Erythroblast (primary cell): Measurements from ENCODE around the gene FBXO45.
"Not testable (repeated sequence)": the region's sequence is repeated elsewhere in the genome, so short reads cannot be mapped to it uniquely, and the experiment has no call there.

Experiments used
- DNase-seq, 2 experiments: peaks; one replicate each; lab custom pipeline; 2025; lab: John Stamatoyannopoulos, UW
- GATA1 ChIP-seq: IDR thresholded peaks from 2 replicates; pipeline ENCODE4 v1.6.1; 2011; ENCODE audit warnings: low read depth, mild to moderate bottlenecking, control low read depth, low read length, moderate library complexity
- POLR2A ChIP-seq: IDR thresholded peaks from 2 replicates; pipeline ENCODE4 v1.6.1; 2011; ENCODE audit warnings: mild to moderate bottlenecking, low read length

Gene FBXO45

DNA sequence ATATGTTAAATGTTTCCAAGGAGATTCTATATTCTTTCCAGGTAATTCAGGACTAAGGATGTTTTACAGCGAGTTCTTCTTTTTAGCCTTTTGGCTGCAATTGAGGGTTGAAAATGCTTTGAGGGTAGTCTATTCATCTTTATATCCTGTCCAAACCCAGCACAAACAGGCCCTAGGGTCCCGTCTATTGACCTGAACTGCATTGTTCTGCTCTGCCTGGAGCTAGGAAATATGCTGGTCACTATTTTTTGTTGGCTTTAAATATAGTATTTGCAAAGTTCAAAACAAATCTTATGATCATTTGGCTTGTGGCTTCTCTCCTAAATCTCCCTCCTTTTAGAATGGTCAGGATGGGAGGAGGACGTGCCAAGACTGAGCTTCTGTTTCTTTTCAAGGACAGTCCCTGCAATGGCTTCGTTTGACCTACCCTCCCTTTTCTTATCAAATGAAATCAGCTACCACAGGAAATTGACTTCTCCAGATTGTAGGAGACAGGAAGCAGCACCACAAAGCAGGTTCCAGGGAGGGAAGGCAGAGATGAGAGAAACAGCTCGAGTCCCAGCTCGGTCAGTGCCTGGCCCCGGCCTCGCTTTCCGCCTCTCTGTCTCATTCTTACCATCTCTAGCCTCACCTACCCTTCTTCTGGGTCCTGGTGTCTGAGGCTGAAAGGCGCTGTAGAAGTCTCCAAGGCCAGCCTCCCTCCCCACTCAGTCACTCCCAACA is 43.5 kb downstream of the FBXO45 start:
- peak; percentile 22 to 26 for DNase-seq
- TF ChIP-seq GATA1 (no peak), POLR2A (peak; percentile 35)

DNA sequence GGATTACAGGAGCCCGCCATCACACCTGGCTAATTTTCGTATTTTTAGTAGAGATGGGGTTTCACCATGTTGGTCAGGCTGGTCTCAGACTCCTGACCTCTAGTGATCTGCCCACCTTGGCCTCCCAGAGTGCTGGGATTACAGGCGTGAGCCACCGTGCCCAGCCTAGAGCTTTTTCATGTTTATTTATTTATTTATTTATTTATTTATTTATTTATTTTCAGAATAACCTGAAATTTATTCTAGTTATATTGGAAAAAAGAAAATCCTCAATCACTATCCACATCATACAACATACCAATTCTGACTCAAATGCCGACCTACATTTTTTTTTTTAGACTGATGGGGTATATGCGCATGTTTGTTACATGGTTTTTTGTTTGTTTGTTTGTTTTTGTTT is 46.8 kb downstream of the FBXO45 start:
- not testable (repeated sequence) for DNase-seq

DNA sequence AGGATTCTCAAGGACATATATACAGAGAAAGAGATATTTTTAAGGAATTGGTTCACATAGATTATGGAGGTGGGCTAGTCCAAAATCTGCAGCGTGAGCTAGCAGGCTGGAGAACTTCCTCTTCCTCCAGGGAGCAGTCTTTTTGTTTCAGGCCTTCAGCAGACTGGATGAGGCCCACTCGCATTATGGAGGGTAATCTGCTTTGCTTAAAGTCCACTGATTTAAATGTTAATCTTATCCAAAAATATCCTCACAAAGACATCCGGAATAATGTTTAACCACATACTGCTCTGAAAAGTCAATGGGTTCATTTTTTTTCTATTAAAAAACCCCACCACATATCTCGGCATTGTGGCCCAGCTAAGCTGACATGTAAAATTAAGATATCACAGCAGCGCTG is 48.8 kb downstream of the FBXO45 start:
- no peak for DNase-seq
- no peak for TF ChIP-seq GATA1
- TF ChIP-seq POLR2A: no peak

DNA sequence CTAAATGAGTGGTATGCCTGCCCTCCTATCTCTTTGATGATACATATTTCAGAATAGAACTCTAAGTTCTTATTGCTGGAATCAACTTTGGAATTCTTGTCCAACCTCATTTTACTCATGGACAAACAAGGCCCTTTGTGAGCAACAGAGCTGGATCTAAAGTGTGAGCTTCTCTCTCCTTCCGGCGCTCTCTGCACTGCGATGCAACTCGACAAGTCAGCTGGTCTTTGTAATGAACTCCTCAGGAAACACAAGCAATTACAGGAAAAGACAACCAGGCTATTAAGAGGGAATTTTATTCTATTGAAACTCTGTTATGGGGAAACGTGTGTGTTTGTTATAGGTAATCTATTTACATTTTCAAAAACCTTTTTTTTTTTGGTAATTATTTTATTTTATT is 50.8 kb downstream of the FBXO45 start:
- TF ChIP-seq GATA1: no peak
- peak in 1 of 2 experiments; percentile 16 for DNase-seq

DNA sequence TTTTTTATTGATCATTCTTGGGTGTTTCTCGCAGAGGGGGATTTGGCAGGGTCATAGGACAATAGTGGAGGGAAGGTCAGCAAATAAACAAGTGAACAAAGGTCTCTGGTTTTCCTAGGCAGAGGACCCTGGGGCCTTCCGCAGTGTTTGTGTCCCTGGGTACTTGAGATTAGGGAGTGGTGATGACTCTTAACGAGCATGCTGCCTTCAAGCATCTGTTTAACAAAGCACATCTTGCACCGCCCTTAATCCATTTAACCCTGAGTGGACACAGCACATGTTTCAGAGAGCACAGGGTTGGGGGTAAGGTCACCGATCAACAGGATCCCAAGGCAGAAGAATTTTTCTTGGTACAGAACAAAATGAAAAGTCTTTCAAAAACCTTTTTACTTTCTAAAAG is 51.2 kb downstream of the FBXO45 start:
- DNase-seq: not testable (repeated sequence)

DNA sequence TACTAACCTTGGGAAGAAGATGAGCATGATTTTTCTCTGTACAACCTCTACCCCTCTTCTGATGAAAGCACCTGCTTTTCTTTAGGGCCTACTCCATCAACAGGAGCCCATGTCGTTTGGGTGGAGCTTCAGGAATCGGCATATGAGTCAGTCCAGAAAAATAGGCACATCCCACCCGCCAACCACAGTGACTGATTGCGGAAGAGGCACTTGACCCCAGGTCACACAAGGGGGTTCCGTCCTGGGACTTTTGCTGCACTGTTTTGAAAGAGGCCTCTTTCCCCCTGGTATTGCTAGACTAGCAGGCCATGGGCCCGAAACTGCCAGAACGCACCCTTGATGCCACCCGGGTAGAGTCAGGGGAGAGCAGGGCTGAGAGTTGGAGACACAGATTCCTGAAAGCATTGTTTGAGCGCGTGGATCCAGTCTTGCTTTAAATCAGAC is 51.7 kb downstream of the FBXO45 start:
- peak; percentile 19 to 34 for DNase-seq
- TF ChIP-seq GATA1 (no peak), POLR2A (no peak)

DNA sequence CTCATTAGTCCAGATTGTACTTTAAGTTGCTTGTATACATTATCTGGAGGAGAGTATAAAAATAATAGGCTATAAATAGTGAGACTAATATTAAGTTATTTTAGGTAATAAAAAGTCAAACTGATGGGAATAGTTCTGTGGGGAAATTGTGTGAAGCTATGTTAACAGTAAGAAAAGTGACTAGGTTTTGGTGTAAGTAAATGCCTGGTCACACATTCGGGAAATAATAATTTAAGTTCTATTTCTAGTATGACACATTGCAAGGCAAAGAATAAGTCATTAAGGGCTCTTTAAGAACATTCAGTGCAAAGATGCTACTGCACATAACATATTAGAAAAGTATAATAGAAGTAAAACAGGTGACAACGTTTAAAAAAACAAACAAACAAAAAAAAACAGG is 52.2 kb downstream of the FBXO45 start:
- DNase-seq: no peak
- TF ChIP-seq POLR2A: no peak
- no peak for TF ChIP-seq GATA1

DNA sequence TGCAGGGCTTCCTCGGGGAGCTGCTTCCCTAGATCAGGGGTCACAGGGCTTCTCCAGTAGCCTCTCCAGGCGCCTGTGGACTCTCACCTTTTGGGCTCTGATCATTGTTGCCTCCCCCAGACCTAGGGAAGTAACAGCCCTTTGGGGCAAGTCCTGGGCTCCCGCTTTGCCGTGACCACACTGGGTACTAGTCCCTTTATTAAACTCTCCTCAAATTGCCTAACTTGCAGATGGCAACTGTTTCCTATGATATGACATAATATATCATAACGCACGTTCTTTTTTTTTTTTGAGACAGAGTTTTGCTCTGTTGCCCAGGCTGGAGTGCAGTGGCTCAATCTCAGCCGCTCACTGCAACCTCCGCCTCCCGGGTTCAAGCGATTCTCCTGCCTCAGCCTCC is 53.2 kb downstream of the FBXO45 start:
- DNase-seq: no peak
- TF ChIP-seq GATA1 (no peak), POLR2A (no peak)

DNA sequence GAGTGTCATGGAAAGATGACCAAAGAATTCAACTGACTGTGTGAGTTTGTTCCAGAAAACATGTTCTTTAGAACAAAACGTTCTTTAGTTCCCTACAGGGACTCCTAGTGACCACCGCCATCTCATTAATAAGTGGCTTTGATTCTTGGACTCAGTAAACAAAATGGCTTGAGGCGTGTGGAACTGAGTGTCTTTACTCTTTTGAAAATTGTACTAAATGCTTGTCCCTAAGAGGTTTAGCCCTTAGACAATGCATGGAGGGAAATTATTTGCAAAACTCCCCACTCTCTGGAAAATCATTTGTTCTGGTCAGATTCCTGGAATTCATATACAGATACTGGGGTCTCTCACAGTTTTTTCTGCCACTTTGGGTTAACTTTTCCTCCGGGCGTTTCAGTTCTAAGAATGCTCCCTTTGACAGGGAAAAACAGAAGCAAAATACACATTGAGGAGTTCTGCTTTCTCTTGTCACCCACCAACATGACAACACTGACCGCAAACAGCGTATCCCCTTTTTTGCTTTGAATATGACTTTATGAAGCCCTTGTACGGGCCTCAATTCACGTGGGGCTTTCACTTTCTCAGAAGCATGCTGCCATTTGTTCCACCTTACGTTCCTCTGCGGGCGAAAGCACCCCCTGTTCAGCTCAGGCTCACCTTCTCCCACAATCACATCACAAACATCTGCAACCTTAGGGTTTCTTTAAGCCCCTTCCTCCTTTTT is 55.8 kb downstream of the FBXO45 start:
- TF ChIP-seq GATA1 (no peak), POLR2A (peak; percentile 24)
- DNase-seq: peak; percentile 43 to 44

DNA sequence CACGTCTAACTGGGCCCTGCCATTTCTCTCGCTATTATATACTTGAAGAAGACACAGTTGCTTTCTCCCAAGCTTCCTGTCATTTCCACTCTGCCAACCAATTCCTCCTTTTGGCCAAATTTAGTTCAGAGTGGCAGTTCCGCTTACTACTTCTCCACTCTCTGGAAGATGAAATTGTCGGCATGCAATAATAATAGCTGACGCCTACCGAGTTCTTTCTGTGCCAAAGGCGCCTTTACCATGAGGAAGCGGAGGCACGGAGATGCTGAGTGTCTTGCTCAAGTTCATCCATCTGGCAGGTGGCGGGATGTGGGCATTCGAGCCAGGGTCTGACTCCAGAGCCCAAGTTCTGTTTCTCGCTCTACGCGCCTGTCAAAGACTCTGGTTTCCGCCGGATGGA is 56.4 kb downstream of the FBXO45 start:
- TF ChIP-seq GATA1: no peak
- TF ChIP-seq POLR2A: no peak

DNA sequence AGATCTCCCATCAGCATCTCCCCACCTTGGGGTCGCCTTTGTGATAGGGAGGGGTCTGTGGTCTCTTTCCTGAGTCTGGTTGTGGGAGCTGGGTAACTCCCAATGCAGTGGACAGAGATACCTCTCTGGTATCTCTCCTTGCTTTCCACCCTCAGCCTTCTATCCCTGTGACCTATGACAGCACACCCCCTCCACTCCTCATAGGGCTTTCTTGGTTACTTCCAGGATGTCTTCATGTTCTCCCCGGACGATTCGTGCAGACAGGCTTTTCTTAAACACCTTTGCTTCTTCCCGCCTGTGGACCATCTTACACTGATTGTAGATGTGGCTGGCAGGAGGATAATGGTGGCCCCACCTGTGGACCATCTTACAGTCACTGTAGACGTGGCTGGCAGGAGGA is 56.9 kb downstream of the FBXO45 start:
- no peak for TF ChIP-seq POLR2A
- no peak for TF ChIP-seq GATA1
- no peak for DNase-seq

More for the DNA sequence above, 56.4 kb downstream of the FBXO45 start:
- DNase-seq: no peak

DNA sequence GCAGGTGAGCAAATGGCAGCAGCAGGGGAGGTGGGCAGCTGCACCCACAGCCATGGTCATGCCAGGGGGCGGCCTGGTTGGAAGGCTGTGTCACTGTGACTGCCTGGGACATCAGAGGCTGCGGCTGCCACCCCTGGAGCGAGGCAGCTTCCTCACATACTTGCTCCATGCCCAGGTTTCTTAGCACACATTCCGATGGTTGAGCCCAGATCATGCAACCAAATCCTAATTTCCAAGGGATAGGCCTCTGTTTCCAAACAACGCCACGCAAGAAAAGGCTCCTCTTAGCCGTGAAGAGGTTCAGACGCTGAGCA is 59.4 kb downstream of the FBXO45 start:
- no peak for DNase-seq
- TF ChIP-seq POLR2A (no peak), GATA1 (no peak)

DNA sequence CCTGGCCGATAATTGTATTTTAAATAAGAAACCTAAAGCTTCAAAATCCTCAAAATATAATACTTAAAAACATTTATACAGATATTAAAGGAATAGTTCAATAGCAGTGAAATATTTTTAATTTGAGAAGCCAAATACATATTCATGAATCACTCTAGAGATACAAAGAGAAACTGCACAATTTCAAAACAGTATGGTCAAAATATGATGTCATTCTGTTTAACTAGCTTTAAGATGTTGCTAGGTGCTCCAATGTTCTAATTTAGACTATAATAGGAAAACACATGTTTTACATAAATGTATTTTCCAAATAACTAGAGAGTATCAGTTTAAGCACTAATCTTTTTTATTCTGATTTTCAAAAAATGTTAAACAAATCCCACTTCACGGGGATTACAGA is 60.8 kb downstream of the FBXO45 start:
- TF ChIP-seq POLR2A: no peak
- TF ChIP-seq GATA1: no peak
- no peak for DNase-seq

DNA sequence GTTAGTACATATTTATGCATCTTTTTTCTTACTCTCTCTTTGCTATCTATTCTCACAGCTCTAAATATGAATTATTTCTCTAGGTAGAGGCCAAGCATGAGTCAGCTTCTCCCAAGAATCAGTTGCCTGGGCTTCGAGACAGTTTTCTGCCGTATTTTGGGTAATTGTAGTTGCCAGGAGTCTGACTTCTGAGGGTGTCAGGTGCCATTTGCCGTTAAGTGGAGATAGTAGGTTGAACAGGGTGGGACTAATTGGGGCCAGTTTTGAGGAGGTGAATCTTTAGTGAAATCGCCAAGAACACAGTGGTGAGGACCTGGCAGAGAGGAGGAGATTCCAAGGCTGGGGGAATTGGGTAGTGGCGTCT is 63.2 kb downstream of the FBXO45 start:
- DNase-seq: peak; percentile 80 to 87
- TF ChIP-seq POLR2A: no peak
- TF ChIP-seq GATA1: no peak

DNA sequence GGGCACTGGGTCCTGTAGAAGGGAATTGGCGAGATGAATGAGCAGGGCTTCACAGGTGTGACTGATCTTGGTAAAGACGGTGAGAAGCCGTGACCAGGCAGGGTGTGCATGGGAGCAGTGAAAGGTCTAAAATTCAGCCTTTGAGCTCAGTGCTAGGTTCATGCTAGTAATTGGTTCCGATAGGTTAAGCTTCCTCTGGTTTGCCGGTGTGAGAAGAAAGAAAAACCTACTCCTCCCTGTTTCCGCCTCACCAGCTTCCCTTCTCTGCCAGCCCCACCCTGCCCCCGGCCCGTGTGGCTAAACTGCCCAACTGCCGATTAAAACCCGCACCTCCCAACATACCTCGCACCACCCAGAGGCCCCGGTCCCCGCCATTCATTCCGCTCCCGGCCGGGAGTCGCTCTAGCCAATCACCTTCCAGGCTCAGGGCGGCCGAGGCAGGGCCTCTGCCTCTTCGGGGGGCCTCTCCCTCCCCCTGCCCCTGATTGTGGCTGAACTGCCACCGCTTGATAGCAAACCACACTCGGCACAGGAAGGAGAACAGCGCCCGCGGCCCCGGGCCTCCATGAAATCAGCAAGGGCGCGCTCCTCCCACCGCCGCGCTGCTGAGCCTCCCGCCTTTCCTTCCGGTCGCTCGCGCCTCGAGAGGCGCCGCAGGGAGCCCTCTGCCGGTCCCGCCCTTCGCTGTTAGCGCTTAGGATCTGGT is 63.7 kb downstream of the FBXO45 start:
- no peak for TF ChIP-seq GATA1
- peak; percentile 97 for TF ChIP-seq POLR2A
- DNase-seq: peak; percentile 94 to 97
